ENCODE measurements around the gene AFF3.

Gene AFF3

GRCh38 chr2:99710721-99711120 is 431.7 kb downstream of the AFF3 start:
- no peaks in the 10 kb centered on the region for H3K27me3 ChIP-seq (ENCODE audit: control insufficient read depth, insufficient read depth, low read length, poor library complexity, severe bottlenecking)
- no peaks in the 10 kb centered on the region for H3K36me3 ChIP-seq (ENCODE audit: control insufficient read depth, insufficient read depth, low read length)
- 47 to 67% methylated on average over 4 to 6 of the region's 6 CpGs for WGBS, 2 experiments
- no peak overlapping the region for H3K27ac ChIP-seq (ENCODE audit: insufficient read depth, low read depth, low read length, poor library complexity, severe bottlenecking)
- no peak overlapping the region for H3K4me3 ChIP-seq (ENCODE audit: insufficient read depth, low read depth, low read length)
- peaks cover 18% of the 10 kb centered on the region for H3K4me1 ChIP-seq (ENCODE audit: control insufficient read depth, insufficient read depth, low read length)
- no peaks in the 10 kb centered on the region for H3K9me3 ChIP-seq (ENCODE audit: control insufficient read depth, low read length)

GRCh38 chr2:99709229-99709628 is 433.2 kb downstream of the AFF3 start:
- Histone ChIP-seq H3K9me3 (ENCODE audit: control insufficient read depth, low read length) (no peaks in the 10 kb centered on the region), H3K36me3 (ENCODE audit: control insufficient read depth, insufficient read depth, low read length) (no peaks in the 10 kb centered on the region), H3K4me3 (ENCODE audit: insufficient read depth, low read depth, low read length) (no peak overlapping the region), H3K27ac (ENCODE audit: insufficient read depth, low read depth, low read length, poor library complexity, severe bottlenecking) (no peak overlapping the region), H3K4me1 (ENCODE audit: control insufficient read depth, insufficient read depth, low read length) (peaks cover 18% of the 10 kb centered on the region), H3K27me3 (ENCODE audit: control insufficient read depth, insufficient read depth, low read length, poor library complexity, severe bottlenecking) (no peaks in the 10 kb centered on the region)
- 98 to 100% methylated on average over 2 of the region's 2 CpGs for WGBS, 2 experiments

- Histone ChIP-seq H3K4me3 (ENCODE audit: insufficient read depth, low read depth, low read length) (no peak overlapping the region), H3K36me3 (ENCODE audit: control insufficient read depth, insufficient read depth, low read length) (no peaks in the 10 kb centered on the region), H3K9me3 (ENCODE audit: control insufficient read depth, low read length) (no peaks in the 10 kb centered on the region), H3K27me3 (ENCODE audit: control insufficient read depth, insufficient read depth, low read length, poor library complexity, severe bottlenecking) (no peaks in the 10 kb centered on the region), H3K4me1 (ENCODE audit: control insufficient read depth, insufficient read depth, low read length) (peaks cover 18% of the 10 kb centered on the region), H3K27ac (ENCODE audit: insufficient read depth, low read depth, low read length, poor library complexity, severe bottlenecking) (no peak overlapping the region)
- 57 to 67% methylated on average over 2 to 3 of the region's 3 CpGs for WGBS, 2 experiments
Measured at GRCh38 chr2:99708231-99708630, 434.2 kb downstream of the AFF3 start.

- H3K36me3 ChIP-seq (ENCODE audit: control insufficient read depth, insufficient read depth, low read length) = no peaks in the 10 kb centered on the region
- H3K4me1 ChIP-seq (ENCODE audit: control insufficient read depth, insufficient read depth, low read length) = peaks cover 18% of the 10 kb centered on the region
- H3K4me3 ChIP-seq (ENCODE audit: insufficient read depth, low read depth, low read length) = no peak overlapping the region
- H3K9me3 ChIP-seq (ENCODE audit: control insufficient read depth, low read length) = no peaks in the 10 kb centered on the region
- WGBS, 2 experiments = 83% methylated on average over 1 of the region's 1 CpG; no CpG with 5 or more reads in 1 of the 2 experiments
- H3K27me3 ChIP-seq (ENCODE audit: control insufficient read depth, insufficient read depth, low read length, poor library complexity, severe bottlenecking) = no peaks in the 10 kb centered on the region
- H3K27ac ChIP-seq (ENCODE audit: insufficient read depth, low read depth, low read length, poor library complexity, severe bottlenecking) = no peak overlapping the region
Measured at GRCh38 chr2:99707592-99707991, 434.8 kb downstream of the AFF3 start.

GRCh38 chr2:99706735-99707134 is 435.7 kb downstream of the AFF3 start:
- H3K9me3 ChIP-seq (ENCODE audit: control insufficient read depth, low read length) = no peaks in the 10 kb centered on the region
- H3K27ac ChIP-seq (ENCODE audit: insufficient read depth, low read depth, low read length, poor library complexity, severe bottlenecking) = no peak overlapping the region
- WGBS, 2 experiments = 87 to 94% methylated on average over 4 of the region's 4 CpGs
- H3K27me3 ChIP-seq (ENCODE audit: control insufficient read depth, insufficient read depth, low read length, poor library complexity, severe bottlenecking) = no peaks in the 10 kb centered on the region
- H3K36me3 ChIP-seq (ENCODE audit: control insufficient read depth, insufficient read depth, low read length) = no peaks in the 10 kb centered on the region
- peaks cover 18% of the 10 kb centered on the region for H3K4me1 ChIP-seq (ENCODE audit: control insufficient read depth, insufficient read depth, low read length)
- H3K4me3 ChIP-seq (ENCODE audit: insufficient read depth, low read depth, low read length) = no peak overlapping the region

GRCh38 chr2:99701503-99701902 is 440.9 kb downstream of the AFF3 start:
- WGBS, 2 experiments = 94% methylated on average over 7 of the region's 7 CpGs
- H3K9me3 ChIP-seq (ENCODE audit: control insufficient read depth, low read length) = no peaks in the 10 kb centered on the region
- H3K4me3 ChIP-seq (ENCODE audit: insufficient read depth, low read depth, low read length) = no peak overlapping the region
- H3K27ac ChIP-seq (ENCODE audit: insufficient read depth, low read depth, low read length, poor library complexity, severe bottlenecking) = no peak overlapping the region
- H3K4me1 ChIP-seq (ENCODE audit: control insufficient read depth, insufficient read depth, low read length) = no peaks in the 10 kb centered on the region
- no peaks in the 10 kb centered on the region for H3K36me3 ChIP-seq (ENCODE audit: control insufficient read depth, insufficient read depth, low read length)
- no peaks in the 10 kb centered on the region for H3K27me3 ChIP-seq (ENCODE audit: control insufficient read depth, insufficient read depth, low read length, poor library complexity, severe bottlenecking)

- no peaks in the 10 kb centered on the region for H3K4me1 ChIP-seq (ENCODE audit: control insufficient read depth, insufficient read depth, low read length)
- 95% methylated on average over 14 of the region's 14 CpGs for WGBS, 2 experiments
- H3K36me3 ChIP-seq (ENCODE audit: control insufficient read depth, insufficient read depth, low read length) = no peaks in the 10 kb centered on the region
- H3K4me3 ChIP-seq (ENCODE audit: insufficient read depth, low read depth, low read length) = no peak overlapping the region
- H3K9me3 ChIP-seq (ENCODE audit: control insufficient read depth, low read length) = no peaks in the 10 kb centered on the region
- no peaks in the 10 kb centered on the region for H3K27me3 ChIP-seq (ENCODE audit: control insufficient read depth, insufficient read depth, low read length, poor library complexity, severe bottlenecking)
- H3K27ac ChIP-seq (ENCODE audit: insufficient read depth, low read depth, low read length, poor library complexity, severe bottlenecking) = no peak overlapping the region
Measured at GRCh38 chr2:99700482-99701398, 441.6 kb downstream of the AFF3 start.

- no peak overlapping the region for H3K4me3 ChIP-seq (ENCODE audit: insufficient read depth, low read depth, low read length)
- H3K27ac ChIP-seq (ENCODE audit: insufficient read depth, low read depth, low read length, poor library complexity, severe bottlenecking) = no peak overlapping the region
- H3K27me3 ChIP-seq (ENCODE audit: control insufficient read depth, insufficient read depth, low read length, poor library complexity, severe bottlenecking) = no peaks in the 10 kb centered on the region
- 87 to 90% methylated on average over 2 of the region's 2 CpGs for WGBS, 2 experiments
- no peaks in the 10 kb centered on the region for H3K9me3 ChIP-seq (ENCODE audit: control insufficient read depth, low read length)
- H3K36me3 ChIP-seq (ENCODE audit: control insufficient read depth, insufficient read depth, low read length) = no peaks in the 10 kb centered on the region
- no peaks in the 10 kb centered on the region for H3K4me1 ChIP-seq (ENCODE audit: control insufficient read depth, insufficient read depth, low read length)
Measured at GRCh38 chr2:99698896-99699295, 443.5 kb downstream of the AFF3 start.

- Histone ChIP-seq H3K27ac (ENCODE audit: insufficient read depth, low read depth, low read length, poor library complexity, severe bottlenecking) (no peak overlapping the region), H3K27me3 (ENCODE audit: control insufficient read depth, insufficient read depth, low read length, poor library complexity, severe bottlenecking) (no peaks in the 10 kb centered on the region), H3K4me3 (ENCODE audit: insufficient read depth, low read depth, low read length) (no peak overlapping the region), H3K9me3 (ENCODE audit: control insufficient read depth, low read length) (no peaks in the 10 kb centered on the region), H3K36me3 (ENCODE audit: control insufficient read depth, insufficient read depth, low read length) (no peaks in the 10 kb centered on the region), H3K4me1 (ENCODE audit: control insufficient read depth, insufficient read depth, low read length) (no peaks in the 10 kb centered on the region)
Measured at GRCh38 chr2:99697811-99698568, 444.4 kb downstream of the AFF3 start.

- Histone ChIP-seq H3K27me3 (ENCODE audit: control insufficient read depth, insufficient read depth, low read length, poor library complexity, severe bottlenecking) (no peaks in the 10 kb centered on the region), H3K36me3 (ENCODE audit: control insufficient read depth, insufficient read depth, low read length) (no peaks in the 10 kb centered on the region), H3K4me1 (ENCODE audit: control insufficient read depth, insufficient read depth, low read length) (no peaks in the 10 kb centered on the region), H3K4me3 (ENCODE audit: insufficient read depth, low read depth, low read length) (no peak overlapping the region), H3K27ac (ENCODE audit: insufficient read depth, low read depth, low read length, poor library complexity, severe bottlenecking) (no peak overlapping the region), H3K9me3 (ENCODE audit: control insufficient read depth, low read length) (no peaks in the 10 kb centered on the region)
Measured at GRCh38 chr2:99695944-99696253, 446.5 kb downstream of the AFF3 start.
